Measurements from ENCODE around the gene PCYT2. TPM values are rescaled to one million over a fixed set of nuclear protein-coding genes. Genes with fewer than 3 reads are reported as not detected.

The PCYT2 gene
- total and polyA plus RNA-seq, 7 donors = 10.2 to 26.9 (median 13.3) TPM

GRCh38 chr17:81934098-81934757, 23.0 kb upstream of the PCYT2 start:
- no peak for TF ChIP-seq CTCF (IDR thresholded peaks at IDR 0.05)
- Histone ChIP-seq H3K9me3 (no peaks in the 10 kb centered on the region), H3K4me3 (no peak overlapping the region), H3K36me3 (ENCODE audit: insufficient read depth in 1 of 2, low read depth in 1 of 2) (peaks cover 0 to 6% of the 10 kb centered on the region in 2 donors), H3K4me1 (peaks cover 23% of the 10 kb centered on the region), H3K27ac (no peak overlapping the region), H3K27me3 (ENCODE audit: insufficient read depth in 3 of 3, low read length in 2 of 3) (no peaks in the 10 kb centered on the region)
- intact Hi-C loops (cut with DNase I) = no loop called here
- DNase-seq (no peak), ATAC-seq (no peak)
- 77 to 87% (median 80%) methylated on average over 23 of the region's 23 CpGs for WGBS, 3 donors

GRCh38 chr17:81933178-81933699, 22.0 kb upstream of the PCYT2 start:
- intact Hi-C loops (cut with DNase I) = no loop called here
- Histone ChIP-seq H3K4me3 (no peak overlapping the region), H3K27me3 (ENCODE audit: insufficient read depth in 3 of 3, low read length in 2 of 3) (no peaks in the 10 kb centered on the region), H3K9me3 (no peaks in the 10 kb centered on the region), H3K27ac (no peak overlapping the region), H3K4me1 (peaks cover 13% of the 10 kb centered on the region), H3K36me3 (ENCODE audit: insufficient read depth in 1 of 2, low read depth in 1 of 2) (peaks cover 0 to 3% of the 10 kb centered on the region in 2 donors)
- no peak for TF ChIP-seq CTCF (IDR thresholded peaks at IDR 0.05)
- 82 to 89% (median 85%) methylated on average over 14 of the region's 14 CpGs for WGBS, 3 donors
- DNase-seq = no peak
- no peak for ATAC-seq

GRCh38 chr17:81932333-81932983, 21.3 kb upstream of the PCYT2 start:
- 85 to 89% (median 87%) methylated on average over 8 to 9 of the region's 9 CpGs for WGBS, 3 donors
- ATAC-seq (no peak), DNase-seq (no peak)
- Histone ChIP-seq H3K4me1 (peaks cover 5% of the 10 kb centered on the region), H3K27ac (no peak overlapping the region), H3K4me3 (no peak overlapping the region), H3K9me3 (no peaks in the 10 kb centered on the region), H3K36me3 (ENCODE audit: insufficient read depth in 1 of 2, low read depth in 1 of 2) (peaks cover 0 to 3% of the 10 kb centered on the region in 2 donors), H3K27me3 (ENCODE audit: insufficient read depth in 3 of 3, low read length in 2 of 3) (no peaks in the 10 kb centered on the region)
- no peak for TF ChIP-seq CTCF (IDR thresholded peaks at IDR 0.05)
- intact Hi-C loops (cut with DNase I) = no loop called here

- intact Hi-C loops (cut with DNase I) = no loop called here
- Histone ChIP-seq H3K27ac (no peak overlapping the region), H3K4me3 (no peak overlapping the region), H3K4me1 (peaks cover 3% of the 10 kb centered on the region), H3K27me3 (ENCODE audit: insufficient read depth in 3 of 3, low read length in 2 of 3) (no peaks in the 10 kb centered on the region), H3K9me3 (no peaks in the 10 kb centered on the region), H3K36me3 (ENCODE audit: insufficient read depth in 1 of 2, low read depth in 1 of 2) (peaks cover 0 to 3% of the 10 kb centered on the region in 2 donors)
- WGBS, 3 donors = 31 to 41% (median 33%) methylated on average over 11 to 15 of the region's 15 CpGs
- no peak for TF ChIP-seq CTCF (IDR thresholded peaks at IDR 0.05)
- no peak for DNase-seq
- ATAC-seq = no peak
Measured at GRCh38 chr17:81931557-81932332, 20.5 kb upstream of the PCYT2 start.
